Activated gamma-delta T cell treated with anti-CD3 and anti-CD28 coated beads, Interleukin-2, amount 50 U/mL, for 16 hours (primary cell): ENCODE measurements around the gene ENDOU.
A peak's percentile ranks its signal among the peaks of the same experiment; 100 is the strongest.

ENCODE experiments used
- DNase-seq: peaks from one replicate; pipeline ENCODE4 v3.0.0-alpha.2; 2020; ENCODE audit warnings: low read depth

Gene ENDOU

DNA sequence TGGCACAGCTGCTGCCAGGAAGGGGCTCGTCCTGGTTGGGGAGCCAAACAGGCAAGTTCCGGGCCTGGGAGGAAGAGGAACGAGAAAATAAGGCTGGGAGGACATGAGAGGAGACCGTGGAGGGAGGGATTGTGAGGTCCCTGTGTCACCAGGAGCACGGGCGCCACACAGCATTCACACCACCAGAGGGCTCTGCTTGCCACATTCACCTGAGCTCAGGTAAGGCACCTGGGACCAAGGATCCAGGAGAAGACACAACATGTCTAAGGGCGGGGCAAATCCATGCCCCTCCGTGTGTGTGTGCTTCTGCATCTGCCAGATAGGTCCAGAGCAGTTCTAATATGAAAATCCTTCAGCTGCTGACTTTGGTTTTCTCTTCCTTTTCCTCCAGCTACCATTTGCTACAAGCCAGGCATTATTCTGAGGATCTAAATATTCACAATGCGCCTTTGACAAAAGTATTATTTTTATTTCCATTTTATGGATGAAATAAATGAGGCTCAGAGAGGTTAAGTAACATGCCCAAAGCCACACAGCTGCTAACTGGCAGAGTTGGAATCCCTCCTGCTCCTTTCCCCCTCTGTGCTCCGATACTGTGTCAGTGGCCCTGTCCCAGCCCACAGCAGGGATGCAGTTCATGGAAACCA lies 18.8 kb upstream of the ENDOU start:
- peak; percentile 35 for DNase-seq

DNA sequence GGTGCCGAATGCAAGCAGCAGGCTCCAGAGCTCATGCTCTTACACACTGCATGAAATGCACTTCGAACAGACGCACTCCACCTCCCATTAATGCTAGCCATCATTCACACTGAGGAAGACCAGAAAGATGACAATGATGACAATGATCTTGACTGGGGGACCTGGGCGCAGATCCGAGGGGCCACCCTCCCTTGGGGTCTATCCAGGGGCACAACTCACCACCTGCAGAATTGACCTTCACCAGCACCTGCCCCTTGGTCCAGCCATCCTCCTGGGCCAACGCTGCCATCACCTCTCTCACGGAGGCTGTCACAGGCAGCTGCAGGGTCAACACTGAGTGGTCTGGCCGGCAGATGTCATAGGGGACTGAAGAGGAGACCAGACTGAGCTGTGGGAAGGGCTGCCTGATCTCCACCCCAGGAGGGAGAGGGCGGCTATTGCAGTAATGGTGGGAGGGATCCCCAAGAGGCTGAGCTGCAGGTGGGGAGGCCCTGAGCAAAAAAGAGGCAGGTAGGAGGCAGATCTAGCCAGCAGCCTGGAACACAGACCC lies 18.1 kb upstream of the ENDOU start:
- no peak for DNase-seq

DNA sequence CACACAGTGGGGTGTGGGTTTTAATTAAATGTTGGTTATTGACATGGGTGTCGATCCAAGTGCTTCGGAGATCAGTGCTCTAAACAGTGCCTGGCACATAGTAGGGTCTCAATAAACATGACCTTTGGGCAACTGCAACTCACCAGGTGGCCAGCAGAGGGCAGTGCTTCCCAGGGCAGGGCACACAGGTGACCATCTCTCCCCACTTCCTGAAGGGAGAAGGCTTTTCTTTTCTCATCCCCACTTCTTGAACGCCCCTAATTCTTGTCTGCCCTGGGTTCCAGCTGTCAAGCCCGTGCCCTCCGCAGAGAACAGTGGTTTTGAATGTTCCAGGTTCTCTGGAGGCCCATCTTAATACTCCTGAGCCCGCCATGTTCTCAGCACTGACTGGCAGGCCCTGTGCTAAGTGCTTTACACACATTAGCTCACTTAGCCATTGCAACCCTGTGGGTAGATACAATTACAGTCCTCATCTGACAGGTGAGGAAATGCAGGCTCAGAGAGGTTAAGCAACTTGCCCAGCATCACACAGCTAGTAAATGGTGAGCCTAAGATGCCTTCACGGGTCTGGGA lies 17.0 kb upstream of the ENDOU start:
- peak; percentile 62 for DNase-seq

DNA sequence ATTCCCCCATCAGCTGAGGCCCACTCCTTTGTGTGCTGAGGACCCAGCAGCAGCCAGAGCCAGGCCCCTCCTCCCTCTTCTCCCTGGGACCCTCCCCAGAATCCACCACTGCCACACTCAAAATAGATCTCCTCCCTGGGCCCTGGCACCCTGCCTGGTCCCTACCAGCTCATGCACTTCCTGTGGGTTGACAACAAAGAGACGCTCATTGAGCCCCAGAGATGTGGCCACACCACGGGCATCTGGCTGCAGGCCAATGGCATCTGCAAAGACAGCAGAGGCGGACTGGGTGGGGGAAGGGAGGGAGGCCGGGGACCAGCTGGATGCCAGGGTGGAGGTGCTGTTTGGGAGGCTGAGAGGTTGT lies 16.0 kb upstream of the ENDOU start:
- DNase-seq, result peak; percentile 61

DNA sequence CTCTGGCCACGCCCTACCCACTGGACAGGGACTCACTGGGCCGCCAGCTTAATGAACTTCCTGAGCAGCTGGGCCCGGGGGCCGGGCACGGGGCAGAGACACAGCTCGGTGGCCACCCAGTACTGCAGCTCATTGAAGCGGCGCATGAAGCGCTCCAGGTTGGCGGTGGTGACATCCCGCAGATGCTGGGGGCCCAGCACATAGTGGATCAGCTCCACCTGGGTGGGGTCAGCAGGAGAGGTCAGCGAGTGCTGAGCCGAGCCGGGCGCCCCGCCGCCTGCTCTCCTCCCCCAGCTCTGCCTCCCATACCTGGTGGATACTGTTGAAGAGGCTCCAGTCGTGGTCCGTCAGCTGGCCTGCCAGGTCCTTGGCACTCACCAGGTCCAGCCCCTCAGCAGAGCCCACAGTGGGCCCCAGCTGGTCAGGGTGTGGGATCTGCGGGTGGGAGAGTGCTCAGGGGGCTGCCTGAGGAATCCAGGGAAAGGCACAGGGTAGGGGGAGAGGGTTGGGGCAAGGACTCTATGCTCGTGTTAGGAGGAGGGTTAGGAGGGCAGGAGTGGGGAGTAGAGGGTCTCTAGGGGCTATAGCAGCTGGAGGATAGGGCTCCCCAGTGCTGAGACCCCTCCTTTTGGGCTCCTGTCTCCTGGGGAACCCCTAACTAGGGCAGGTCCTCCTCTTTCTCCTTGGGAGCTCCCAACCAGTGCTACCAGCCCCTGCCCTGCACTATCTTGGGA lies 15.5 kb upstream of the ENDOU start:
- DNase-seq, result no peak

DNA sequence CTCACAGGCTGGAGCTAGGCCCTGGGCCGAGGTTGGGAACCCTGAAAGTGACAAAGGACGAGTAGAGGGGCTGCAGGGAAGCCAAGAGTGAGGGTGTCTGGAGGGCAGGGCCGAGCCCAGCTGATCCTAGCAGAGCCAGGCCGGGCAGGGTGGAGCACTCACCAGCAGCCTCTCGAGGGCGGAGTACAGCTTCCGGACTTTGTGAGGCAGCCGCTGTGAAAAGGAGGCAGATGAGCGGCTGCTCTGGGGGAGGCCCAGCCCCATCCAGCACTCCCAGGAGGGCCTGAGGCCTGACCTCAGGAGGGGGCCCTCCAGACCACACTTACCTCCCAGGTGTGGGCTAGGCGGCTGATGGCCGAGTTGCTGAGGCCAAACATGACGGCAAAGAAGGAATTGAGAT lies 14.7 kb upstream of the ENDOU start:
- DNase-seq, result no peak

DNA sequence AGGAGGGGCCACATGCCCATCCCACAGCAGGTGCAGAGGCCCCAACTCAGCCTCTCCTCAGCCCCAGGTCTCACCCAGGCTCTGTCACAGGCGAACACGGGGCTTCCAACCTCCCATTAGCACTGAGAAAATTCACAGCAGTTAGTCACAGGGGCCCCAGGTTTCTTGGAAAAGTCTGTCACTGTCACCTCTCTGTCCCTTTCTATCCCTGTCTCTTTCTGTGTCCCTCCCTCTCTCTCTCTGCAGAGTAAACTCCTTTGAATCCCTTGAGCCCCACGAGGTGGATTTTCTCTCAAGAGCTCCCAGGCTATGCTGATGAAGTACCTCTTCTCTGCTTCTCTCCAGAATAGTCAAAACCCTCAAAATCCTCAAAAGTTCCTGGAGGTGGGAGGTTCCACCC lies 14.0 kb upstream of the ENDOU start:
- DNase-seq, result no peak

DNA sequence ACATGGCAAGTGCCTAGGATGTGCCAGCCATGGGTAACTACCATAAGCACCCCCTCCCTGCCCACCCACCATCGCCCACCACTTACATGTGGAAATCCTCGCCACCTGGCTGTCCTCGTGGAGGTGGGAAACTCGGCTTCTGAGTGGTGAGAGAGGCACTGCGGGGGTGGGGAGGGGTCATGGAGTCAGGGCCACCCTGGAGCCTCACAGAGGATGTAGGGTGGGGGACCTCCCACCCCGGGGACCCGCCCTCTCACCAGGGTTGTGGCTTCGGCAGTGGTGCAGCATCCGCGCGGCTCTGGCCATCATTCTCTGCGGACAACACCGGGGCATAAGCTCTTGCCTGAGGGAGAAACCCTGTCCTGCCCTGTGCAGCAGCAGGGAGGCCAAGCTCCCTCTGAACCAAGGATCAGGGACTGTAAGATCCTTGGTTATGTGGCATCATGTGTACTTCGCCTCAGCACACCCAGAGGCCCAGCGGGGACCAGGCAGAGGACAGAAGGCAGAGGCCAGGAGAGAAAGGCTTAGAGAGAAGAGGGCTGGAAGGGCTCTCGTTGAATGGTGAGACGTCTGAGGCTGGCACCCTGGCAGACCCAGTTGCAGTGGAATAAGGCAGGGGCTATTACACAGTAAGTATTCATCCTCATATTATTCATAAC lies 12.8 kb upstream of the ENDOU start:
- no peak for DNase-seq

DNA sequence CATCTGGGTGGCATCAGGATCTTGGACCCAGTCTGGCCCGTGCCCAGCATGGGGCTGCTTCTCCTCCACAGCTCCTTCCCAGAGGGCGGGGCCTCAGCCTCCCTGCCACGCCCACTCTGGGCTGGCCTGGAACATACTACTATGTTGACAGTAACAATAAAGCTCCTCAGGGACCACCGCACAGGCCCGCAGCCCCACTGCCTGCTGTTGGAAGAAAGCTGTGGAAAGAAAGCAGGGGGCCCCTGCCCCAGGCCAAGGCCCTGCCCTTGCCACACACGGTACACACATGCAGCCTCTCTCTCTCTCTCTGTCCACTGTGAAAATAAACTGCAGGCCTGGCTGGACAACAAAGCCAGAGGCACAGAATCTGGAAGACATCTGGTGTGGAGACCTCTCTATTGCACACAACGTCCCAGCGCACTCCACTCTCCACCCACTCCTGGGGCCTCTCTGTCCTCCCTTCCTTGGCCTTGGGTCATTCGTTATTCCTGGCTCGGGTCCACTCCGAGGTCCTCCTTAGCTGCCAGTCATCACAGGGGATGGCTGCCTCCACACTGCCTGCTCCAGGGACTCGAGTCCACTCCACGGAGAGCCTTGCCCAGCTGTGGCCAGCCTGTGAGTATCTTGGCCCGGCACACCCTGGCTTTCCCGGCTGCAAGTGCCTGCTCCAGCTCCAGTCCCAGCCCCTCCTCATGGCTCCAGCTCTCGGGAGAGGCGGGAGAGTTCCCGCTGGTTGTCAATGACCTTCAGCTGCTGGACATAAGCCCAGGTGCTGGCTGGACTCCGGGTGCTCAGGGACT lies 11.8 kb upstream of the ENDOU start:
- no peak for DNase-seq

DNA sequence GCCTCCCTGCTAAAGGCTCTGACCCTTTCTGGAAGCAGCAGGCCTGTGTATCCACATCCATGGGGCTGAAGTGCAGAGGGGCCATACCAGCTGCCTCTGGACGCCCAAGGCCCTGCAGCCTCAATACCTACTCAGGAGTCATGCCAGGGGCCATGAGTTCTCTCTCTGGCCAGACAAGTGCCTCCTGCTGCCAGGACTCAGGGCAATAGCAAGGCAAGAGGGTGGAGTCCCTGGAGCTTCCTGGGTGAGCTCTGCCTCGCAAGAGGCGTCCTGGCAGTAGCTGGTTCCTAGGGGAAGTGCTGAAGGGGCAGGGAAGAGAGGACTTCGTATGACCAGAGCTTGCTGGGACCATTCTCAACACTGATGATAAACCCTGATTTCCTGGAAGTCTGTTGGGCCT lies 10.9 kb upstream of the ENDOU start:
- DNase-seq, result no peak

DNA sequence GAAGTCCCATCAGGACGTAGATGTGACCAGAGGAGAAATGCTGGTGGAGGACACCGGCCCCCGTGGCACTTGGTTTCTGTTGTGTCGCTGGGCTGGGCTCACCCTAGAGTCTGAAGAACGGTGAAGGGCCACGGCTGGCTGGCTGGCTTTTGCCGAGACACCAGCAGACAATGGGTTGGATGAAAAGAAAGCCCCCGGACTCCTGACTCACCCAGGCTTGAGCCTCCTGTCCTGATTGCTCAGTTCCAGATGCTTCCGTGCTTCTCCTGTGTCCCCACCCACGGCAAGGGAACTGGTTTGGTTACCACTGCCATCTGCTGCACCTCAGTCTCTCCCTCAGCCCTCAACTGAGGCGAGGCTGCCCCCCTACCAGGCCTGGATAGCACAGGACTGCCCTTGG lies 10.4 kb upstream of the ENDOU start:
- no peak for DNase-seq

DNA sequence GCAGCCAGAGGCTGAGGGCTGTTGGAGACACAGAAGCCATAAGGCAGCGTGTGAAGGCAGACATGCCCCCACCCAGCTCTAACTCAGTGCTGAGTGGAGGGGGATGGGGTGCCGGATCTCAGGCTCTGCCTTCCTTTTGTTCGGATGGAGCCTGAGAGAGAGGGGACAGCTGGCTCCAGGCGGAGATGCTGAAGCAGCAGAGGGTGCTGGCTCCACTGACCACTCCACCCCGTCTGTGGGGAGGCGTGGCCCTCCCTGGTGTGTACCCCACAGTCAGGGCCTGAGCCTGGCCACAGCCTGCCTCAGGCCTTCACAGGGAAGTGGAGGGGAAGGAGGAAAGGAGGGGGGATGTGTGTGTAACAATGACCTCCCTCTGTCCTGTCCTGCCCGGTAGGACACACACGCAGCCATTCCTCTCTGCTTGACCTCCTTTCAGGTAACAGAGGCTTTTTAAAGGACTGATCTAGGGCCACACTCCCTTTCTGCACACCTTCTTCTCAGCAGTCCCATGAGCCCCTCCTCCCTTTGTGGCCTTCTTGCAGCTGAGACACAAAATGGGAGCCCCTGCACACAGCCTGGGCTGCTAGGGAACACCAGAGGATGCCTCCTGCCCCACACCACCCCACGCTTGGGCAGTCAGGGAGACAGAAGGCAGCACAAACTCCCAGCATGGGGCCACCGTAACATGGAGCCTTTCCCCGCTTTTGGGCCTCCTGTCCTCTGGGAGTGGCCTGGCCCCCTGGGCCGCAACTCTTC lies 9.6 kb upstream of the ENDOU start:
- DNase-seq, result no peak

DNA sequence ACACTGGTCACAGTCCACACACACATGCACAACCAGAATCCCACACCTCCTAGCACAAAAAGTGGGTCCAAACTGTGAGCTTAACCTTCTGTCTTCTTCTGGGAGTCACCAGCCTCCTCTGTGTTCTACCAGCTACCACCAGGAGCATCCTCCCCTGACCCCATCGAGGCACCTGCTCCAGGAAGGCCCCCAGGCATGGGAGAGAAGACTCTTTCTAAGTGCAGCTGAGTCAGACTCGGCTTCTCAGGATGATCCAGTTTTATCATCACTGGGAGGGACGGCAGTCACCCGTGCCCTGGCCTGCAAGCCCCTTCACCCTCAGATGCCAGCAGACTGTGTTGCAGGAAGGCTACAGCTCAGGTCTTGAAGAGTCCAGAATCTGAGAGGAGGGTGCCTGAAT lies 7.9 kb upstream of the ENDOU start:
- no peak for DNase-seq

DNA sequence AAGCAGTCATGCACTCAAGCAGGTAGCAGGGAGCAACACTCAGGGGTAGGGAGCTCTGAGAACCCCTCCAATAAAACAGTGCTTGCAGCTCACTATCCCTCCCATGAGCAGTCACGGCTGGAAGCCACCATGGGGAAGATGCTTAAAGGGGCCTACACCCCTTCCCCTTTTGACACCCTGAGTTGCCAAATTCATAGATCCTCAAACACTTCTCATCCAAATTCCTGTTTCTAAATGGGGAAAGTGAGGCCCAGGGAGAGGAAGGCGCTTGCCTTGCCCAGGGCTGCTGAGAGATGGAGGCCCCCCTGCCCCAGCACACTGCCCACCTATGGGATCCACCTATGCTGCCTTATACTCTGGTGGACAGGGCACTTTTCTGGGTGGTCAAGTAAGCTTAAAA lies 7.2 kb upstream of the ENDOU start:
- DNase-seq, result no peak

DNA sequence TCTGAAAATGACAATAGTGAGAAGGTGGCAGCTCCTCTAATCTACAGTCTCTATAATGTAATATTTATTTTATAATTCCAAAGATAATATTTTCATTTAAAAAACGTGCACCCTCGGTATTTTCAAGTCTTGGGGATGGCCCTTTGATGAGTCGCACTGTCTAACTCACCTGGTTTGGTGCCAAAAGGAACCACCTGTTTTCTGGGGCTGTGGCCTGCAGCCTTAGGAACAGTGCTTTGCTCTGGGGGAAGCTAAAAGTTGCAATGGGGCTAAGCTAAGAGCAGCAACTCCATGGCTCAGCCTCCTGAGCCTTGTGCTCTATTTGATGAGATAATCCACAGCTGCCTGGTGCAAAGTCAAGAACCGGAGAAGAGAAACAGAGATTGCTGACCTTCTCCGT lies 6.4 kb upstream of the ENDOU start:
- no peak for DNase-seq

DNA sequence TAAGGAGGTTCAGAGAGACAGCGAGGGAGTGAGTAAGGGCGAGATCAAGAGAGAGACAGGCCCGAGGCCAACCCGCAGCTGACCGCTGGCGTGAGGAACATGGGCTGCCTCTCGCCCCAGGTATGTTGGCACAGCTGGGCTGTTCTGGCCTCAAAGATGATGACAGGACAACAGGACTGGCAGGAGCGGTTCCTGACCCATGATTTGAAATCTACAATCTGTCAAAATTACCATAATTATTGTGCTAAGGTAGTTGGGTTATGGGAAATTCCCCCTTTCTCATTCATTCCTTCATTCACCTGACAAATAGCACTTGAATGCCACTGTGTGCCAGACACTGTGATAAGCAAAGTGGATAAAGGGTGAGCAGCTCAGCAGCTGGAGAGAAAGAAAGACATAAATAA lies 5.1 kb upstream of the ENDOU start:
- no peak for DNase-seq

DNA sequence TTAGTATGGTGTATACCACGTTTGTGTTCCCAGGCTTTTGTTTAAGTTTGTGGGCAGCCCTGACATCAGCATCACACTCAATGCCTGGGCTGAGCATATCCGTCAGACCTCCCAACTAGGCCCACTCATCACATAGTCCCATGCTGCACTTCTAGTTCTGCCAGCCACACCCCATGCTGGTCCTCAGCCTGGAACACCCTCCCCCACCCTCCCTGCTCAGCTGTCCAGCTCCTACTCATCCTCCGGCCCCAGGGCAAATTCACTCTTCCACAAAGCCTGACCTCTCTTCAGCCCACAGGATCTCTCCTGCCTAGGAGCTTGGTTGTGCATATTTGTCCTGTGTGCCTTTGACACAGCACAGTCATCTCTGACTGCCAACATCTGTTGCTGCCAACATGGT lies 3.9 kb upstream of the ENDOU start:
- DNase-seq, result no peak

DNA sequence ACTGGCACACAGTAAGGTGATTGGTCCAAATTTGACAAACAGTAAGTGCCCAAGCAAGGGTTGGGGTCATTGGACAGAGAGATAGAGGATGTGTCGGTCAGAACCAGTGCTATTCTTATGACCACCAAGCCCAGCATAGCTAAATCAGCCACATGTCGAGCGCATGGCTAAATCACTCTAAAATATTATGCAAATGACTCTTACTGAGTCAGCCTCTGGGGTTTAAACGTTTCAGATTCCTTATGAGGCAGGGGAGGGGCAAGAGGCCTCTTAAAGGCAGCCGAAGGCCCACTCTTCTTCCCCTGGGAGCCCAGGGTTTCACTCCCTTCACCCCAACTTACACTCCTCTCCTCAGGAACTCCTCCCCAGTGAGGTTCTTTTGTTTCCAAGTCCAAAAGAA lies 603 bp upstream of the ENDOU start:
- DNase-seq, result no peak

DNA sequence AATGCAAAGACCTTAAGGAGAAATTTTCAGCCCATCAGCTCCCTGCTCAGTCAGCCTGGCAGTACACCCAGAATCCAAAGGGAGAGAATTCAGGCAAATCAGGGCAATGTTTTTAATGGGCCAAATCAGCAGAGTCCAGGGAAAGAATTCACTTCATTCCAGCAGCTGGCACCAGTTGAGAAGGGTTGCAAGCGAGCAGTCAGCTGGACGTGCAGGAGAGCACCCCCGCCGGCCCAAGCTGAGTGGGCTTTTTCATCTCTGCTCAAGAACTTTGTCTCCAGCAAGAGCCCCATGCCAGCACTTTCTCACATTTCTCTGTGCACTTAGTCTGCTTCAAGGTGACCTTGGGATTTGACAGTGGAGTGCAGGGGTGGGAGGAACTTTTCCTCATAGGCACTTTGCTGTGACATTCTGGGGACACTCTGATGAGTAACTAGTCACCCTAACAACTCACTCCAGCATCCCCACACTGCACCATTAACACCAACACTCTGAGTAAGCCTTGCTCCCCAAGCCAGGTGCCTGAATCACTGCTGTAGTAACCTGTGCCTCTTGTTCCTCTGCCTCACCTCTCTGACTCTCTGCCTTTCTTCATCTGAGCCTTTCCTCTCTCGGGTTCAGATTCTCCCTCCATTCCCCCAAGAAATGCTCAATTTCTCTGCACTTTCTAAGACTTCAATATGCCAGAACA lies 2.2 kb downstream of the ENDOU start:
- no peak for DNase-seq

DNA sequence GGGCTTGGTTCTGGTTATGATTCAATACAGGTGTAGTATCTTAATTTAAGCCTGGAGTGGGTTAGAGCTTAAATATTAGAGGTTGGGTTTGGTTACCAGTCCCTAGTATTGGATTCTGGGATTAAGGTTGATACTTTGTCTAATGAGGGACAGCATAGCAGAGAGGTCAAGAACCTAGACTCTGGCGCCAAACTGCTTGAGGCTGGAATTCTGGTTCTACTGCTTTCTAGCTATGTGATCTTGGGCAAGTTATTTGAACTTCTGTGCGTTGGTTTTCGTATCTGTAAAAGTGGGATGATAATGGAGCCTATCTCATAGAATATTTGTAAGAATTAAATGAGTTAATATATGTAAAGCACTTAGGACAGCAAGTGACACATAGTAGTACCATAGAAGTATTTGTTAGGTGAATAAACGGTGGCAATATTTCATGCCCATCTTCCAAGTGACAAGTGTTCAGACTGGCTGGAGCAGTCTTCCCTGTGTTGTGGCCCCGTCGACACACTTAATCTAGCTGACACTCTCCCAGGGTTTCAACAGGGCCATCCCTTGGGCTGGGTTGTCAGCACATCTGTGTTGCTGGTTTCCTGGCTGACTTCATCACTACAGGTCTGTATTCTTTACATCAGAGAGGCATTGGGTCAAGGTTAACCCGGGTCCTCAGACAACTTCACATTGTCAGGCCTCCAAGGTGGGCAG lies 3.0 kb downstream of the ENDOU start:
- no peak for DNase-seq
